Hepatocyte (in vitro differentiated cells): ENCODE measurements around the gene H2AZ2. TPM values are rescaled to one million over a fixed set of nuclear protein-coding genes. Genes with fewer than 3 reads are reported as not detected.

Experiments used
- DNase-seq: peaks from one replicate; pipeline ENCODE4 v3.0.0-alpha.2; 2016; ENCODE audit warnings: low spot score
- H2AFZ ChIP-seq: fragments of 200-600 bp; sonication (generic); 2 replicates; pipeline ENCODE4 v1.6.0; 2016; ENCODE audit warnings: antibody characterized with exemption, mild to moderate bottlenecking
- H3K27ac ChIP-seq: fragments of 200-600 bp; sonication (generic); 2 replicates; pipeline ENCODE4 v1.5.1; 2016; ENCODE audit warnings: mild to moderate bottlenecking
- H3K27me3 ChIP-seq: fragments of 200-600 bp; sonication (generic); 2 replicates; pipeline ENCODE4 v1.6.1; 2016
- H3K36me3 ChIP-seq: fragments of 200-600 bp; sonication (generic); replicated peaks from 2 replicates; pipeline ENCODE4 v1.5.1; 2016; ENCODE audit warnings: low read depth; ENCODE audit not compliant: insufficient read depth
- H3K4me1 ChIP-seq: fragments of 200-600 bp; sonication (generic); 2 replicates; pipeline ENCODE4 v1.5.1; 2016; ENCODE audit warnings: mild to moderate bottlenecking, moderate library complexity; ENCODE audit not compliant: insufficient read depth
- H3K4me2 ChIP-seq: fragments of 200-600 bp; sonication (generic); 2 replicates; pipeline ENCODE4 v1.6.0; 2016
- H3K4me3 ChIP-seq: fragments of 200-600 bp; sonication (generic); 2 replicates; pipeline ENCODE4 v1.5.1; 2016; ENCODE audit warnings: mild to moderate bottlenecking
- H3K79me2 ChIP-seq: fragments of 200-600 bp; sonication (generic); 2 replicates; pipeline ENCODE4 v1.6.0; 2017; ENCODE audit warnings: mild to moderate bottlenecking
- H3K9me2 ChIP-seq: fragments of 200-600 bp; sonication (generic); replicated peaks from 2 replicates; pipeline ENCODE4 v1.6.0; 2017; ENCODE audit warnings: mild to moderate bottlenecking; ENCODE audit not compliant: insufficient read depth
- H3K9me3 ChIP-seq: fragments of 200-600 bp; sonication (generic); 2 replicates; pipeline ENCODE4 v1.5.1; 2016; ENCODE audit warnings: low read depth, mild to moderate bottlenecking
- H4K20me1 ChIP-seq: fragments of 200-600 bp; sonication (generic); 2 replicates; pipeline ENCODE4 v1.6.0; 2016; ENCODE audit warnings: mild to moderate bottlenecking; ENCODE audit not compliant: insufficient read depth, poor library complexity, severe bottlenecking
- EZH2 ChIP-seq: fragments of 200-600 bp; sonication (generic); IDR thresholded peaks from 2 replicates; pipeline ENCODE4 v1.6.1; 2016; ENCODE audit warnings: antibody characterized with exemption, mild to moderate bottlenecking, borderline replicate concordance
- EZH2phosphoT487 ChIP-seq: fragments of 200-600 bp; sonication (generic); IDR thresholded peaks from one replicate; pipeline ENCODE4 v1.6.1; 2018; ENCODE audit warnings: antibody characterized with exemption, mild to moderate bottlenecking, low read depth, moderate library complexity; ENCODE audit not compliant: unreplicated experiment, severe bottlenecking
- WGBS: methylation state at CpG from one replicate; pipeline ENCODE4 v1.1.6; 2016; ENCODE audit warnings: low lambda C conversion rate; ENCODE audit errors: missing lambda C conversion rate; 5-methylcytosine and 5-hydroxymethylcytosine counted together
- polyA plus RNA-seq: library from polyadenylated mRNA; unstranded; fragments of >200 nt; fragmentation: Nextera tagmentation; extraction: Ambion mirVana; gene quantifications from 2 replicates; pipeline ENCODE4 v1.2.1, GENCODE V29; 2016
- total RNA-seq: library from RNA; depleted of rRNA; stranded (reverse); fragments of >200 nt; gene quantifications from 2 replicates; pipeline ENCODE4 v1.2.3, GENCODE V29; 2014
- TF ChIP-seq, protein P1 (sequence below): fragments of 200-600 bp; sonication (generic); IDR thresholded peaks from 2 replicates; pipeline ENCODE4 v1.5.1; 2016; ENCODE audit warnings: antibody characterized with exemption, mild to moderate bottlenecking; ENCODE audit not compliant: poor library complexity

H2AZ2 gene
- total and polyA plus RNA-seq, 2 experiments from 2014 or later: 138 to 178 TPM

DNA sequence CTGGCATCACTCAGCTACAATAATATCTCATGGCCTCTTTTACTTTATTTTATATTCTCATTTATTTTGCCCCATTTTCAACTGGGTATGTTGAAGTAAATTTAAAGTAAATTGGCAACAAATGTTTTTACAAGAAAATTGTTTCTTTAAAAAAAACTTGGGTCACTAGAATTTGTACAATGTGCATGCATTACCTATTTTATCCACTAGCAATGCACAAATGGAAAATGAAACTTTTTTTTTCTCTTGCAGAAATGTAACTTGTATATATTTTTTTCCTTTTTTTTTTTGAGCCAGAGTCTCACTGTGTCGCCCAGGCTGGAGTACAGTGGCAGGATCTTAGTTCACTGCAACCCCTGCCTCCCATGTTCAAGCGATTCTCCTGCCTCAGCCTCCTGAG lies 10.3 kb upstream of the H2AZ2 start:
- no peak for TF ChIP-seq EZH2phosphoT487
- TF ChIP-seq EZH2: no peak
- TF ChIP-seq, protein P1, sequence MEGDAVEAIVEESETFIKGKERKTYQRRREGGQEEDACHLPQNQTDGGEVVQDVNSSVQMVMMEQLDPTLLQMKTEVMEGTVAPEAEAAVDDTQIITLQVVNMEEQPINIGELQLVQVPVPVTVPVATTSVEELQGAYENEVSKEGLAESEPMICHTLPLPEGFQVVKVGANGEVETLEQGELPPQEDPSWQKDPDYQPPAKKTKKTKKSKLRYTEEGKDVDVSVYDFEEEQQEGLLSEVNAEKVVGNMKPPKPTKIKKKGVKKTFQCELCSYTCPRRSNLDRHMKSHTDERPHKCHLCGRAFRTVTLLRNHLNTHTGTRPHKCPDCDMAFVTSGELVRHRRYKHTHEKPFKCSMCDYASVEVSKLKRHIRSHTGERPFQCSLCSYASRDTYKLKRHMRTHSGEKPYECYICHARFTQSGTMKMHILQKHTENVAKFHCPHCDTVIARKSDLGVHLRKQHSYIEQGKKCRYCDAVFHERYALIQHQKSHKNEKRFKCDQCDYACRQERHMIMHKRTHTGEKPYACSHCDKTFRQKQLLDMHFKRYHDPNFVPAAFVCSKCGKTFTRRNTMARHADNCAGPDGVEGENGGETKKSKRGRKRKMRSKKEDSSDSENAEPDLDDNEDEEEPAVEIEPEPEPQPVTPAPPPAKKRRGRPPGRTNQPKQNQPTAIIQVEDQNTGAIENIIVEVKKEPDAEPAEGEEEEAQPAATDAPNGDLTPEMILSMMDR: no peak
- Histone ChIP-seq H3K27ac (no peak overlapping the region), H2AFZ (no peak overlapping the region), H3K79me2 (no peaks in the 10 kb centered on the region), H3K4me2 (no peak overlapping the region), H3K9me3 (no peaks in the 10 kb centered on the region), H3K27me3 (no peaks in the 10 kb centered on the region), H3K36me3 (no peaks in the 10 kb centered on the region), H4K20me1 (no peaks in the 10 kb centered on the region), H3K4me3 (no peak overlapping the region), H3K4me1 (no peaks in the 10 kb centered on the region), H3K9me2 (no peaks in the 10 kb centered on the region)
- no peak for DNase-seq
- 95% methylated on average over 2 of the region's 2 CpGs for WGBS

DNA sequence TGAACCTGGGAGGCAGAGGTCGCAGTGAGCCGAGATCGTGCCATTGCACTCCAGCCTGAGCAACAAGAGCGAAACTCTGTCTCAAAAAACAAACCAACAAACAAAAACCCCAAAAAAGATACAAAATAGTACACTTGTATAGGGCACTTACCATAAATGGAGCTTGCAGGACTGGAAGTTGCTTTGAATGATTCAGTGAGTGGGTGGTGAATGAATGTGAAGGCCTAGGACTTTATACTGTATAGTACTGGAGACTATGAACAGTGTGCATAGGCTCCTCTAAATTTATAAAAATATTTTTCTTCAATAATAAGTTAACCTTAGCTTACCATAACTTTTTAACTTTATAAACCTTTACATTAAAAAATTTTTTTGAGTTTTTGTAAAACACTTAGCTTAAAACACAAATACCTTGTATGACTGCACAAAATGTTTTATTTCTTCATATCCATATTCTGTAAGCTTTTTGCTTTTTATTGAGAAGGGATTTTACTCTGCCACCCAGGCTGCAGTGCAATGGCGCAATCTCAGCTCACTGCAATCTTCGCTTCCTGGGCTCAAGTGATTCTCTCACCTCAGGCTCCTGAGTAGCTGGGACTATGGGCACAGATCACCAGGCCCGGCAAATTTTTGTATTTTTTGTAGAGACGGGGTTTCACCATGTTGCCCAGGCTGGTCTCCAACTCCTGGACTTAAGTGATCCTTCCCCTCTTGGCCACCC lies 6.9 kb upstream of the H2AZ2 start:
- Histone ChIP-seq H3K79me2 (no peaks in the 10 kb centered on the region), H3K36me3 (no peaks in the 10 kb centered on the region), H3K4me1 (no peaks in the 10 kb centered on the region), H4K20me1 (no peaks in the 10 kb centered on the region), H3K4me3 (no peak overlapping the region), H3K27ac (no peak overlapping the region), H3K27me3 (no peaks in the 10 kb centered on the region), H3K4me2 (no peak overlapping the region), H3K9me2 (no peaks in the 10 kb centered on the region), H3K9me3 (no peaks in the 10 kb centered on the region), H2AFZ (no peak overlapping the region)
- no peak for DNase-seq
- TF ChIP-seq, protein P1: no peak
- TF ChIP-seq EZH2 (no peak), EZH2phosphoT487 (no peak)
- 90% methylated on average over 8 of the region's 8 CpGs for WGBS

DNA sequence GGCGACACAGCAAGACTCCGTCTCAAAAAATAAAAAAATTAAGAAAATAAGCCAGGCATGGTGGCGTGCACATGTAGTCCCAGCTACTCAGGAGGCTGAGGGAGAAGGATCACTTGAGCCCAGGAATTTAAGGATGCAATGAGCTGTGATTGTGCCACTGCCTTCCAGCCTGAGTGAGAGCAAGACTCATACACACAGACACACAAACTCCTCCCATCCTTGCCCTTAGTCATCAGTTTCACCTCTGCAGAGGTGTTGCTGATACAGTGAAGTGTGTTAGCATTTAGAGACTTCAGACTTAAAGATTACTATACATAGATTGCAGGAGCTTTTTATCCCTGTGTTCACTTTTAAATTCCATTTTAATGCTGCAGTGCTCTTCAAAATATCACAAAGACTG lies 5.5 kb upstream of the H2AZ2 start:
- no peaks in the 10 kb centered on the region for H3K79me2 ChIP-seq
- no peaks in the 10 kb centered on the region for H4K20me1 ChIP-seq
- H3K4me2 ChIP-seq: no peak overlapping the region
- no peaks in the 10 kb centered on the region for H3K9me2 ChIP-seq
- no peaks in the 10 kb centered on the region for H3K27me3 ChIP-seq
- TF ChIP-seq EZH2phosphoT487 (no peak), EZH2 (no peak)
- TF ChIP-seq, protein P1: no peak
- no peaks in the 10 kb centered on the region for H3K36me3 ChIP-seq
- 86% methylated on average over 3 of the region's 3 CpGs for WGBS
- DNase-seq: no peak
- no peak overlapping the region for H3K27ac ChIP-seq
- H3K4me3 ChIP-seq: no peak overlapping the region
- H2AFZ ChIP-seq: no peak overlapping the region
- H3K4me1 ChIP-seq: peaks cover 4% of the 10 kb centered on the region
- H3K9me3 ChIP-seq: no peaks in the 10 kb centered on the region
